GM18519 (cell line): ENCODE data around the gene MYO1C.

Experiments used
- ATAC-seq: cut with Tn5 transposase; IDR thresholded peaks from one replicate; pipeline ENCODE4 v1.9.1; 2021; ENCODE audit warnings: mild to moderate bottlenecking, moderate library complexity; ENCODE audit not compliant: unreplicated experiment, low FRiP score

Gene MYO1C

DNA sequence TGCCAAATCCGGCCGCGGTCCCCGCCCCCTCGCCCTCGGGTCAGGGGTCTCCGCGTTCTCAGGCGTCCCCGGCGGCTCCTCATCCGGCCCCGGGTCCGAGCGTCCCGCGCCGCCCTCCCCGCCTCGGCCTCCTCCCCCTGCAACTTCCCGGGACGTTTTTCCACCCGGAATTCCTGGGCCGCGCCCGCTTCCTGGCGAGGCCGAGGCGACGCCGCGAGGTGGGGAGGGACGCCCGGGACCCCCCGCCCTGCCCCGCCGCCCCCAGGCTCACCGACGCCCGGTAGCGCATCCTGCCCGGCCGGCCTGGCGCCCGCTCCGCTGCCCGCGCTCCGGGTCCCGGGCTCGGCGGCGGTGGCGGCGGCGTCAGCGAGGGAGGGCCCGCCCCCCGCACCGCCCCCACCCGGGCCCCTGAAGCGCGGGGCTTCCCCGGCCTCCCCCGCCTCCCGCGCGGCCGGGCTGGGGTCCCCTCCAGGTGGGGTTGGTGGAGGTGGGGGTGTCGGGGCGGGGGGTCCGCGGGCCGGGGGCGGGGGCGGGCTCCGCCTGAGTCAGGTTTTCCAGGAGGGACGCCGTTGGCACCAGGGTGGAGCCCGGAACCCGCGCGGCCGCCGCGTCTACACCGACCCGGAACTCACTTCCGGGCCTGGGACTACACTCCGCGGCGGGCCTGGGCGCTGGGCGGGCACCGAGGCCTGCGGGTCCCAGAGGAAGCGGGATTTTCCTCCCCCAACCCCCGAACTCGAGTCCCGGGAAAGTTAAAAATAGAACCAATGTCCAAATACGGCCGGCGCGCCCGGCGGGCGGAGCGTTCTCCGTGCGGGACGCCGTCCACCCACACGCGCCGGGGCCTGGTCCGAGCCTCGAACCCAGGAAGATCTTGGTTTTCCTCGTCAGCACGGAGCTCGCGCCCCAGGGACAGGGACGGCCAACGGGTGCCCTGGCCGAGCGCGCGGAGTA is 6.8 kb downstream of the MYO1C start:
- ATAC-seq: no peak

DNA sequence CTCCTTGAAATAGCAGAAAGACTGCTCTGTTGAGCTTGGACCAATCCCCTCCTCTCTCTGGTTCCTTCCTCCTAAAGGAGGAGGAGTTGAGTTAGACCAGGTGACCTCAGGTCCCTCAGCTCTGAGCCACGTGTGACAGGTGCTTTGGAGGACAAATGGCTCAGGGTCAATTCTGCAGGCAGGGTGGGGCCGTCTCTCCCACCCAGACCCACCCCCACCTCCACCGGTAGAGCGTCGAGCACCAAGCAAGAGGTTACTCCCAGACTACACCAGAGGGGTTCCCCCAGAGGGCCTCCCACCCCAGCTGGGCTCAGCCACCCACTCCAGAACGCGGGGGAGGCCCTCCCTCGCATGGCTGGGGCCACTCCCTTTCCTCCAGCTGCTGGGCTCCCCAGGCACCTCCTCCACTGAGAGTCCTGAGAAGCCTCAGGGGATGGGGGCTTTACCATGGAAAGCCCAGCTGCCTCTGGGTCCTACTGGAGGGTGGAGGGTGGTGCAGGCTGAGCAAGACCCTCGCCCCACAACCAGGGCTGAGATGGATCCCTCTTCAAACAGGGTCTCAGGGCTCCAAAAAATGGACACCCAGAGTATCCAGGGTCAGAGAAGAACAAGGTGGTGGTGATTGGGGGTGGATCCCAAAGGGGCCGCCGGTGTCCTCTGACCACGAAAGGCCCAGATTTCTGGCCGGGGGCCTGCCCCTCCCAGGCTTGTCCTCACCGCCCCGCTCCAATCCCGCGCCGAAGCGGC is 7.6 kb downstream of the MYO1C start:
- no peak for ATAC-seq

DNA sequence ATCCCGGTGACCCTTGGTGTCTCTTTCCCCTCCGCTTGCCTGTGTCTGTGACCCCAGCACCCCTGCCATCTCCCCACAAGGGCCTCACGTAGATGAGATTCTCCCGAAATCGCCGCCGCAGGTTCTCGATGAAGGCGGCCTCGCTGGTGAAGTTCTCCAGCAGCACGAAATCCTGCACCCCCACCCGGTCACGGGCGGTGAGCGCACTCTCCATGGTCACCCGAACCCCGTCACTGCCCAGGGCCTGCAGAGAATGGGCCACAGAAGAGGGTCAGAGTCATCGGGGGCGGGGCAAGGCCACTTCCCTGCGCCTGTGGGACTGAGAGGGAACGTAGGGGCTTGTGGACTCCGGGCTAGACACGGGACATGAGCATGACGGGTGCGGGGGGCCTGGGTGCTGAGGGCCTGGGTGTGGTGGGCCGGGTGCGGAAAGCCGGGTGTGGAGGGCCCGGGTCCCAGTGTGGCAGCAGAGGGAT is 8.4 kb downstream of the MYO1C start:
- ATAC-seq: no peak

DNA sequence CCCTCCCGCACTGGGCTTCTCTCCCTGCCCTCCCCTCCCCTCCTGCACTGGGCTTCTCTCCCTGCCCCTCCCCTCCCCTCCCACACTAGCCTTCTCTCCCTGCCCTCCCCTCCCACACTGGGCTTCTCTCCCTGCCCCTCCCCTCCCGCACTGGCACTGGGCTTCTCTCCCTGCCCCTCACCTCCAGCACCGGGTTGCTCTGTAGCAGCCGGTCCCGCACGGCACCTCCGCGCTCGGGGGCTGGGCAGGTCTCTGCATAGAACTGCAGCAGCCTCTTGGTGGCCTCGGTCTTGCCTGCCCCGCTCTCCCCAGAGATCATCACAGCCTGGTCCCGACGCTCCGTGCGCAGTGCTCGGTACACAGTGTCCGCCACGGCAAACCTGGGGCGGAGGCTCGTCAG is 9.8 kb downstream of the MYO1C start:
- no peak for ATAC-seq

DNA sequence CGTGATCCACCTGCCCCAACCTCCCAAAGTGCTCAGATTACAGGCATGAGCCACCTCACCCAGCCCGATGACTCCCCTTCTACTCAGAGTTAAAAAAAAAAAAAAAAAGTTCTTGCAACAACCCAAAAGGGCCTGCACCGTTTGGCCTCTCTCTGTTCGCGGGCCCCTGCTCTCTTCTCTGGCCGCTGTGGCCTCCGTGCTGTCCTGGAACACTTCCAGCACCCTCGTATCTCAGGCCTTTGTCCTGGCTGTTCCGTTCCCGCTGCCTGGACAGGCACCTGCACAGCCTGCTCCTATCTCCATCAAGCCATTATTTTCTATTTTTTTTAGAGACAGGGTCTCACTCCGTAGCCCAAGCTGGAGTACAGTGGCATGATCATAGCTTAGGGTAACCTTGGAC is 10.8 kb downstream of the MYO1C start:
- ATAC-seq: no peak

DNA sequence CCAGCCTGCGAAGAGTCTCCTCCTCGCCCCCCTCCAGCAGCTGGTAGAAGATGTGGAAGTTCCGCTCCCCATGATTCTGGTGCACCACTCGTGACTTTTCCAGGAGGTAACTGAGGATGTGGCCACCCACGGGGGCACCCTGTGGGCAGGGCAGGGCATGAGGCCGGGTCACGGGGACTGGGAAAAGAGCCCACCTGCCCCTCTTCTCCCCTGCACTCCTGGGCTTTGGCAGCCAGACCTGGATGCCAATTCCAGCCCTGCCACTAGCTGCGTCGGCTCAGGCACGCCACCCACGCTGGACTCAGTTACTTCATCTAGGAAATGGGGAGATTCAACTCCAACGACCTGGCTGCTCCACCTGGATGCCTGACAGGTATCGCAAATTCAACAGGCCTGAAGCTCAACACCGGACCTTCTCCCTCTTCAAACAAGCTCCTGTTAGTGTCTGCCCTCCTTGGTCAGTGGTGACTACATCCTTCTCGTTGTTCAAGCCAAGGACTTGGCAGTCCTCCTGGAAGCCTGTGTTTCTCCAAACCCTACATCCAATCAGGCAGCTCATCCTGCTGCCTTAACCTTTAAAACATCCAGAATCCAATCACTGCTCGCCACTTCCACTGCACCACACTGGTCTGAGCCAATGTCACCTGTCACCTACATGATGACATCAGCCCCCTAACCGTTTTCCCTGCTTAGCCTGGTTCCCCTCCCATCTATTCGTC is 11.6 kb downstream of the MYO1C start:
- ATAC-seq: no peak

DNA sequence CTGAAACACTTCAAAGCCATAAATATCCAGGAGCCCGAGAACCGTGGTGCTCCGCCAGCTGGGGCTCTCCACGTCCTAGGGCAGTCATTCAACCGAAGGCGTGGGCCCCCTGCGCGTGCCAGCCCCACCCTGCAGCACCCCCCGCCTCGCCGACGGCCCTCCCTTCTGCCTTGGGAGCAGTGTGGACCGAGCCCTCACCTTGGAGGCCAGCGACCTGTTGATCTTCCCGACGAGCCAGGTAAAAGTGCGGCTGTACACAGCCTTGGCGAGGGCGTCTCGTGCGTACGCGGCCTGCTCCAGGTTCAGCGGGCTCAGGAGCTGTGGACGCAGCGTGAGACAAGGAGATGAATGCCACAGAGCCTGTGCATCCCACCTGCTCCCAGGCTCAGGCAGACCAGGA is 14.1 kb downstream of the MYO1C start:
- ATAC-seq: no peak

DNA sequence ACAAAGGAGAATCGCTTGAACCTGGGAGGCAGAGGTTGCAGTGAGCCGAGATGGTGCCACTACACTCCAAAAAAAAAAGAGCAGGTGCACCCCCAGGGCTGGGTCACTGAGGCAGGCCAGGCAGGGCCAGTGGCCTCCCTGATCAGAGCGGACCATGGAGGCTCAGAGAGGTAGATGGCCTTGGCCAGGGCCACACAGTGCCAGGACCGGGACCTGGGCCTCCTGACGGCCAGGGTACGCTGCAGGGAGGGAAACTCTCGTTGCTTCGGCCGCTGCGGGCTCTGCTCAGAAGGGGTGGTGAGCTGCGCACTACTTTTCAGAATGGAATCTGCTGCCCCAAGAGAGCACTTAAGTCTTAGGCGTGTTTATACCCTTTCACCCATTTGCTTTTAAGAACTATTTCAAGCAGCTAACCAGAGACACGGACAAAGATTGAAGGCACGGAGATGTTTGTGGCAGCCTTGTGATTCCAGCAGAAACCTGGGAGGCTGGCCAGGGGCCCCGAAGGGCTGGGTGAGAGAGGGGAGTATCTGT is 17.1 kb downstream of the MYO1C start:
- ATAC-seq: no peak

DNA sequence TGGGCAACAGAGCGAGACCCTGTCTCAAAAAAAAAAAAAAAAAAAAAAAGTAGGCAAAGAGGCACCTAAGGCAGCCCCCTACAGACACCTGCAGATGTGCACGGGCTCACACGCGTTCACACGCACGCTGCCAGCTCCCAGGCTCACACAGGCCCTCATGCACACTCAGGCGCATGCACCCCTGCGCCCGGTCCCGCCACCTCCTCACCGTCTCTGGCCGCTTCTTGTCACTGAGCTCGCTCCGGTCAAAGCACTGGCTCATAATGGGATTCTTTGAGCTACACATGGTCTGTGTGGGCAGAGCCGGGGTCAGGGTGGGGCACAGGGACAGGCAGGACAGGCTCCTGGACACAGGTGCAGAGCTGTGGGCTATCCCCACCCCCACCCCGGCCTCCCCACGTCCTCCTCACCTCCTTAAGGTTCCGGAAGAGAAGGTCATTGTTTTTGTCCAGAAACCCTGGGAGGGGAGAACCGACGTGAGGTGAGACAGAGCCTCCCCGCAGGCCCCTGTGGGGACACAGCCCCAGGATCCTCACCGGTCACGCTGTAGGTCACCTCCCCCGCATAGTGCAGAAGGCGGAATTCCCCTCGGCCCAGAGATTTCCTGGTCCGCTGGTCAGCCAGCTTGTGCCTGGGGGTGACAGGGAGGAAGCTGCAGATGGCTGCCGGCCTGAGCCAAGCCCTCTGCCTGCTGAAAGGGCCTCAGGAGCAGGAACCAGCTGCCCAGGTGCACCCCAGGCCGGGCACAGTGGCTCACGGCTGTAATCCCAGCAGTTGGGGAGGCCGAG is 17.9 kb downstream of the MYO1C start:
- no peak for ATAC-seq

DNA sequence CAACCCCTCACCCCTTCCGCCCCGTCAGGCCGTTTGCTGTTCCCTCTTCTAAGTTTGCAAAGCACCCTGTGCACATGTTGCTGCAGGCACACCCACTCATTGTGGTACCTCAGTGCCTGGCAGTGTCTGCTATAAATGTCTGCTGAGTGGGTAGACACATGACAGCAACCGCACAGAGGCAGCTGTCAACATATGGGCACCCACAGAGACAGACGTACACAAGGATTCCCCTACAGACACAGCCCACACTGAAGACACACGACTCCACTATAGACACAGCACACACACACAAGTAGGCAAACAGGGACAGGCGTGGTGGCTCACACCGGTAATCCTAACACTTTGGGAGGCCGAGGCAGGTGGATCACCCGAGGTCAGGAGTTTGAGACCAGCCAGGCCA is 18.6 kb downstream of the MYO1C start:
- no peak for ATAC-seq

DNA sequence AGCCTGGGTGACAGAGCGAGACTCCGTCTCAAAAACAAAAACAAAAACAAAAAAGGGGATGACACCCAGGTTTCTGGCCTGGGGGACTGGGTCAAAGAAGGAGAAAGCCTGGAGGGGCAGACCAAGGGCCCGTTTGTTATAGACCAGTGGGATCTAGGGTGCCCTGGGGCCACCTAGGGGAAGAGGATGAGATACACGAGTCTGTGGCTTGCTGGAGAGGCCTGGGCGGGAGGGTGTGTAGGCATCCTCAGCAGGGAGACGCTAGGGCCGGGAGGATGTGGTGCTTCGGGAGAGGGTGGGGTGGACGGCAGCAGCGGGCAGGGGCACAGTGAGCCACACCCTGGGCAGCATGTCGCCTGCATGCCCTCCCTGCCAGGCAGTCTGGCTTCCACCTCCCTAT is 19.3 kb downstream of the MYO1C start:
- ATAC-seq: no peak

DNA sequence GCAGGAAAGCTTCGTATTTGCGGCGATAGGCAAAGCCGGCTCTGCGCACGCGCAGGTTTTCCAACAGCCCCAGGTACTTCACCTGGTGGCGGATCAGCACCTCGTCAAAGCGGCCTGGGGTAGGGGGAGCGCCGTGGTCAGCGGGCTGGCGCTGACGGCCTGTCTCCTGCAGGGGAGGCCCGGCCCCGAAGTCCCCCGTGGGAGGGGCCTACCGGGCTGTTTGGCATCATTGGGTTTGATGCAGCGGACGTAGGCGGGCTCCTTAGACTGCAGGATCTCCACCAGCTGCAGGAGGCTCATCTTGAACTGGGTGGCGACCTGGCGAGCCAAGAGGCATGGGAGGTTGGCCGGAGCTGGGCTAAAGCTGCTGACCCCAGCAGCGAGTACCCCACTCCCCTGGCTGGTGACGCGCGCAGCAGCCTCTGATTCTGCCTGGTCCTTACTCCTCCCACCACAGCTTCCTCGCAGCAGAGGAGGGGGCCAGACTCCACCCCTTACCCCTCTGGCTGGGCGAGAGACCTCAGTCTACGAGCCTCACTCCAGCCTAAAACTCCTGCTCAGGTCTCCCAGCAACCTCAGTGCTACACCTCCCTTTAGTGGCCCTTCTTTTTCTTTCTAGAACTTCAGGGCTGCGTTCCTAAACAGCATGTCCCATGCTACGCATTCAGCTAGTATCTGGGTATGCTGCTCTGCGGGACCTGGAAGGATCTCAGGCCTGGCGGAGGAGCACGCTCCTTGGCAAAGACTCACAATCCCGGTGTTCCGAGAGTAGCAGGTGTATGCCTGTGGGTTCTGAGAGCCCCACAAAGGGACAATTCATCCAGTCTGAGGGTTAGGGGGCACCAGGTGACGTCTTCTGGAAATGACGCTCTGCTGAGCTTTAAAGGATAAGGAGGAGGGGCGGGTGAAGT is 20.3 kb downstream of the MYO1C start:
- ATAC-seq: no peak

DNA sequence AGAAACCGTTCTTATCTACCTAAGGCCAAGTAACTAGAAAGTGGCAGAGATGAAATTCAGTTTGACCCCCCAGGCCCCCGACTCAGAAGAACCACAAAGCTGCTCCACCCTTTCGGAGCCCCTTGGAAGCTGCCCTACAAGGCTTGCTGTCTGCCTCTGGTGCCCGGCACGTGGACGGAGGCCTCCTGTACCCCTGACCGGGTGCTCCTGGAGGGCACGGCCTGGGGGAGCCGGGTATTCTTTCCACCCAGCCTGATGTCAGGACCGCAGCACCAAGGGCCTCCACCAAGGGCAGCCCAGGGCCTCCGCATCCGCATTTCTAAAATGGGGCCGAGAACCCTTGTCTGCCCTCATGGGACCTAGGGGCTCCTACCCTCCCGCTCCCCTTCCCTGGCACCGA is 21.0 kb downstream of the MYO1C start:
- ATAC-seq: no peak

DNA sequence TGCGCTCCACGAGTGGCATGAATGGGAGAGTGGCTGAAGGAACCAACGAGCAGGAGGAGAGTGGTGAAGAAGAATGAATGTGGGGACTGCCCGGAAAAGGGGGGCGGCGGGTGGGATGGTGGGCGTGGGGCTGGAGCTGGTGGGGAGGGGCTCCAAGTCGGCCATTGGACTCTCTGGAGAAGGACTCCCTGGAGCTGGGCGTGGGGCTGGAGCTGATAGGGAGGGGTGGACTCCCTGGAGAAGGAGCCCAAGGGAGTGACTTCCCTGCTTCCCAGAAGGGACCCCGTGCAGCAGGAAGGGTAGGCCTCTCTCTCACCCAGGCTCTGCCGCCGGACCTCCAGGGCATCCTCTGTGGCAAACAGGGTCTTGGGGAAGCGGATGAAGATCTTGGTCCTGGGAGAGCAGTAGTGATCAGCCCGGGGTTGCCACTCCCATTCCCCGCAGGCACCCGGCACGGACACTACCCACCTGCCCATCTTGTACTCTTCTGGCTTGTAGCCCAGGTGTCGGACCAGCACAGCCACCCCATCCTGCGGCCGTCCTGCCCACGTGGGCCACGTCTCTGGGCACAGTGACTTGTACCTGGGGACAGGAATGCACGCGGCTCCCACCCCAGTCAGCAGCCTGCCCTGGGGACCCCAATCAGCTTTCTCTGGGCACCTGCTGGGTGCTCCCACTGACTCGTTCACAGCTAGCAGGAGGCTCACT is 21.6 kb downstream of the MYO1C start:
- no peak for ATAC-seq

DNA sequence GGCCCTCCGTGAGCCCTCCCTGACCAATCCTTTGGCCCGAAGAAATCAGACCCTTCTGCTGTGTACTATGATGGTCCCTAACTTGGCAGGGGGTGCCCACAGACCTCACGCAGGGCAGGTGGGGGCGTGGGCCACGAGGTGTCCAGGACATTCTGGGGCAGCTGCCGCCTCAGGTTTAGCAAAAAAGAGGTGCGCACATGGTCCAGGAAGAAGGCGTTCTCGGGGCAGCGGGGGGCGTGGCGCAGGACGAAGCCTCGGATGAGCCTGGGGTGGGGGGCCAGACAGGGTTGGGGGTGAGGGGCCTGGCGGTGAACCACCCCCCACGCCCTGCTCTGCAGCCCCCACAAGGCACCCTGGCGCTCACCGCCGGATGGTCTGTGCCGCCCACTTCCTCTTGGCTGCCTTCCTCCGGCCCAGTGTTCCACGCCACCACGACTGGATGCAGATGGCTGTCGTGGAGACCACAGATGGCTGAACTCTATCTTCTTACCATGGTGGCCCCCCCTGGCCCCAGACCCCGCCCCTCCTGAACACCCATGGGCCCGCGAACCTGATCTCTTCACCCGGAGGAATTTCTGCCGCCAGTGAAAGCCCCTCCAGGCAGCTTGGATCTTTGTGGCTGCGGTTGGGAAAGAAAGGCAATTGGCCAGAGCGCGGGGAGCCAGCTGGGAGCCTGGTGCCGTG is 22.3 kb downstream of the MYO1C start:
- ATAC-seq: no peak

DNA sequence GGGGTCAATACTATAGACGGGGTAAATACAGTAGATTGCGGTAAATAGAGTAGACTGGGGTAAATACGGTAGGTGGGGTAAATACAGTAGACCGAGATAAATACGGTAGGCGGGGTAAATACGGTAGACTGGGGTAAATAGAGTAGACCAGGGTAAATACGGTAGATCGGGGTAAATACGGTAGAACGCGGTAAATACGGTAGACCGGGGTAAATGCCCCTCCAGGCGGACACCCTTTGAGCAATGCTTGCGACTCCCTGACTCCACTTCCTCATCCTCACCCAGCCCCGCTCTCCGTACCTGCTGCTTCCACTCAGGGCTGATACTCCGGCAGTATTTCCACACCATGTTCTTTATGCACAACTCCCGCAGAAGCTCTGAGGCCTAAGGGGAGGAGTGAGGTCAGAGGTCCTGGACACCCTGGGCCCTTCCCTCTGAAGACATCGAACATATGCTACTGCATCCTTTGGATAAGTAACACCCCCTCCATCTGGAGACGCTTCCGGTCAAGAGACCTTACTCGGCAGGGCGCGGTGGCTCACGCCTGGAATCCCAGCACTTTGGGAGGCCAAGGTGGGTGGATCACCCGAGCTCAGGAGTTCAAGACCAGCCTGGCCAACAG is 23.1 kb downstream of the MYO1C start:
- ATAC-seq: no peak

DNA sequence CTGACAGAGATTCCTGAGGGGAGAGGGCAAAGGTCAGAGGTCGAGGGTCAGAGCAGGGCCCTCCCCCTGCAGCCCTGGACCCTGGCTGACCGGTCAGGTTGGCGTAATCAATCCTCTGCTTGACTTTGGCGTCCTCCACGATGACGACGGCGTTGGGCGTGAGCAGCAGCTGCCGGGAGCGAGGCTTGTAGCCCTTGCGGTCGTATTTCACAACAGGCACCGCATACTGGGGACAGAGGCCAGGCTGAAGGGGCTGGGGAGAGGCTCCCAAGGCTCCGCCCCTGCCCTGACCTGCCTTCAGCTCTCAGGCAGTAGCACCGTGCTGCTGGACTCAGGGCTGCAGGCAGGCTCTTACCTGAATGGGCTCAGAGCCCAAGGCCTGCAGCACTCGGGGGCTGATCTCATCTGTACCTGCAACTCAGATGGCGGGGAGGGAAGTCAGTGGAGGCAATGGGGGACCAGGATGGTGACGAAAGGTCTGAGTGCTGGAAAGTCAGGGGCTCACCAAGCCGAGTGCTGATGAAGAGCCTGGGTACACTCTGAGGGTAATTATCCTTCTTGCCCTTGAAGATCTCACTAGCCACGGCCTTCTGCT is 24.5 kb downstream of the MYO1C start:
- ATAC-seq: no peak
